Esophagus squamous epithelium (tissue), 5 donors: Measurements from ENCODE around the gene SLC12A7. TPM values are rescaled to one million over a fixed set of nuclear protein-coding genes. Genes with fewer than 3 reads are reported as not detected.
"Not testable (repeated sequence)": the region's sequence is repeated elsewhere in the genome, so short reads cannot be mapped to it uniquely, and the experiment has no call there.

Experiments
- DNase-seq: peaks from one replicate; lab custom pipeline; 2025; lab: John Stamatoyannopoulos, UW
- H3K27ac ChIP-seq, 4 donors: fragments of 200-600 bp; sonication (generic); one replicate each; pipeline ENCODE4 v1.5.1; 2016 to 2019; ENCODE audit warnings: mild to moderate bottlenecking in 1 of 4
- H3K27me3 ChIP-seq, 4 donors: fragments of 200-600 bp; sonication (generic); 1 replicate in 3 of 4; 2 replicates in 1 of 4; pipeline versions ENCODE4 v1.5.1 to v1.6.0; 2017 to 2021; ENCODE audit warnings: antibody characterized with exemption in 1 of 4
- H3K36me3 ChIP-seq, 3 donors: fragments of 200-600 bp; sonication (generic); one replicate each; pipeline ENCODE4 v1.5.1; 2016 to 2019
- H3K4me1 ChIP-seq, 3 donors: fragments of 200-600 bp; sonication (generic); one replicate each; pipeline ENCODE4 v1.5.1; 2017 to 2019
- H3K4me3 ChIP-seq, 4 donors: fragments of 200-600 bp; sonication (generic); 1 replicate in 3 of 4; 2 replicates in 1 of 4; pipeline ENCODE4 v1.5.1; 2016 to 2019; ENCODE audit warnings: mild to moderate bottlenecking in 2 of 4, moderate library complexity in 1 of 4
- H3K9me3 ChIP-seq, 3 donors: fragments of 200-600 bp; sonication (generic); one replicate each; pipeline ENCODE4 v1.5.1; 2016 to 2019
- POLR2A ChIP-seq, 4 donors: fragments of 450-650 bp; IDR thresholded peaks; one replicate each; pipeline ENCODE4 v1.6.1; 2017; ENCODE audit warnings: antibody characterized with exemption in 4 of 4, mild to moderate bottlenecking in 4 of 4, moderate library complexity in 3 of 4
- WGBS, 2 donors: methylation state at CpG; one replicate each; pipeline ENCODE4 v1.1.5; 2018; 5-methylcytosine and 5-hydroxymethylcytosine counted together
- intact Hi-C: fragments of 100-400 bp; cut with DNase I; formaldehyde crosslinking; loops from one replicate; pipeline ENCODE4 v1.15.0; 2022
- total RNA-seq, 4 donors: library from RNA; depleted of rRNA; stranded (reverse); fragments of >200 nt; gene quantifications; one replicate each; pipeline ENCODE4 v1.1.0, GENCODE V29; 2016
- TF ChIP-seq, protein P1 (sequence below), 6 experiments: fragments of 450-650 bp in 4 of 6; fragments of 200-600 bp in 2 of 6; sonication (generic) in 2 of 6; IDR thresholded peaks; one replicate each; pipeline ENCODE4 v1.5.1; 2016 to 2019; ENCODE audit warnings: antibody characterized with exemption in 6 of 6, mild to moderate bottlenecking in 4 of 6, moderate library complexity in 4 of 6
- donor health status: DM: yes; HTN: yes; CAD: no.

The SLC12A7 gene
- total RNA-seq, 4 donors from 2014 or later: 4.5 to 13.4 (median 6.6) TPM

DNA sequence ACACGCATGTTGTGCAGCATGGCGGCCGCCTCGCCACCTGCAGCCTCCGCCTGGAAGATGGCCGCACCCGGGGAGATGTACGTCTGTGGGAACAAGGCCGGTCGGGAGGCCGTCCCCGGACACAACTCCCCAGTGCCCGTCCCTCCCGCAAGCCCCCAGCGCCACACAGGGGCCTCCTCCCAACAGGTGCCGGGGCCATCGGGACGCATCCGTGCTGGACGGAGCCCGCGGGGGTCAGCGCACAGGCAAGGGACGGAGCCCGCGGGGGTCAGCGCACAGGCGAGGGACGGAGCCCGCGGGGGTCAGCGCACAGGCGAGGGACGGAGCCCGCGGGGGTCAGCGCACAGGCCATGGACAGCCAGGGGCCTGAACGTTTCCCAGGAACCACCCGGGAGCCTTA lies 26.5 kb downstream of the SLC12A7 start:
- no peak for DNase-seq
- no peak for TF ChIP-seq POLR2A (IDR thresholded peaks at IDR 0.05)
- TF ChIP-seq, protein P1, sequence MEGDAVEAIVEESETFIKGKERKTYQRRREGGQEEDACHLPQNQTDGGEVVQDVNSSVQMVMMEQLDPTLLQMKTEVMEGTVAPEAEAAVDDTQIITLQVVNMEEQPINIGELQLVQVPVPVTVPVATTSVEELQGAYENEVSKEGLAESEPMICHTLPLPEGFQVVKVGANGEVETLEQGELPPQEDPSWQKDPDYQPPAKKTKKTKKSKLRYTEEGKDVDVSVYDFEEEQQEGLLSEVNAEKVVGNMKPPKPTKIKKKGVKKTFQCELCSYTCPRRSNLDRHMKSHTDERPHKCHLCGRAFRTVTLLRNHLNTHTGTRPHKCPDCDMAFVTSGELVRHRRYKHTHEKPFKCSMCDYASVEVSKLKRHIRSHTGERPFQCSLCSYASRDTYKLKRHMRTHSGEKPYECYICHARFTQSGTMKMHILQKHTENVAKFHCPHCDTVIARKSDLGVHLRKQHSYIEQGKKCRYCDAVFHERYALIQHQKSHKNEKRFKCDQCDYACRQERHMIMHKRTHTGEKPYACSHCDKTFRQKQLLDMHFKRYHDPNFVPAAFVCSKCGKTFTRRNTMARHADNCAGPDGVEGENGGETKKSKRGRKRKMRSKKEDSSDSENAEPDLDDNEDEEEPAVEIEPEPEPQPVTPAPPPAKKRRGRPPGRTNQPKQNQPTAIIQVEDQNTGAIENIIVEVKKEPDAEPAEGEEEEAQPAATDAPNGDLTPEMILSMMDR (IDR thresholded peaks at IDR 0.05): no peak
- 100% methylated on average over 1 of the region's 39 CpGs; no CpG with 5 or more reads in 1 of the 2 donors for WGBS, 2 donors
- Histone ChIP-seq H3K9me3 (no peaks in the 10 kb centered on the region), H3K36me3 (peaks cover 9 to 77% (median 17%) of the 10 kb centered on the region in 3 donors), H3K4me3 (no peak overlapping the region), H3K27ac (no peak overlapping the region), H3K4me1 (peaks cover 0 to 13% (median 0%) of the 10 kb centered on the region in 3 donors), H3K27me3 (no peaks in the 10 kb centered on the region)
- intact Hi-C loops: no loop called here

DNA sequence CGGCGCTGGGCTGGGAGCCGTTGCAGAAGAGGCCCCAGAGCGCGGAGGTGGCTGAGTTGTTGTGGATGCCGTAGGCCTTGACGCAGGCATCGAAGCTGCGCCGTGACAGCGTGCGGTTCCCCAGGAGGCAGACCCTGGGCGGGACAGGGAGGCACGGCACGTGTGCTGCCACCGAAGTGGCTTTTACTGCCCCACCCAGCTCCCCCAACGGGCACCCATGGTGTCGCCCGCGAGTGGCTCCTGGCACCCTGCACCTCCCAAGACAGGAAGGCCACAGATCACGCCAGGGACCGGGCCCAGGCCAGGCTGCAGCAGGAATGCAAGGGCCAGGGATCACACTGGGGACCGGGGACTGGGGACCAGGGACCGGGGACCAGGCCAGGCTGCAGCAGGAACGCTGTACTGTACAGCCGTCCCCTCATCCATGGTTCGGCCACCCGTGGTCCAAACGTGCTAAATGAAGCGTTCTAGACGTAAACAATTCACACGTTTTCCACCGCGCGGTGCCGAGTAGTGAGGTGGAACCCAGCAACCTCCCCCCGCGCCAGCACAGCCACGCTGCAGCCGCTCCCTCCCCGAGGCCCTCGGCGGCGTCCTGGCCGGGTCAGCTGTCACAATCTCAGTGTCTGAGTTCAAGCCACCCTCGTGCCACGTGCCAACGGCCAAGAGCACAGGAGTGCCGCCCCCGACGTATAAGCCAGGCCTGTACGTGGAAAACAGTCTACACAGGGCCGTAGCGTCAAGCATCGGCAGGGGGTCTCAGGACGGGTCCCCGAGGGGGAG lies 27.8 kb downstream of the SLC12A7 start:
- DNase-seq: no peak
- H3K9me3 ChIP-seq: no peaks in the 10 kb centered on the region
- intact Hi-C loops: no loop called here
- 81 to 96% methylated on average over 10 to 20 of the region's 57 CpGs for WGBS, 2 donors
- H3K36me3 ChIP-seq: peaks cover 9 to 90% (median 17%) of the 10 kb centered on the region in 3 donors
- H3K4me1 ChIP-seq: no peaks in the 10 kb centered on the region
- no peak overlapping the region for H3K27ac ChIP-seq
- no peak overlapping the region for H3K4me3 ChIP-seq
- H3K27me3 ChIP-seq: no peaks in the 10 kb centered on the region
- no peak for TF ChIP-seq POLR2A (IDR thresholded peaks at IDR 0.05)
- TF ChIP-seq, protein P1 (IDR thresholded peaks at IDR 0.05): no peak

DNA sequence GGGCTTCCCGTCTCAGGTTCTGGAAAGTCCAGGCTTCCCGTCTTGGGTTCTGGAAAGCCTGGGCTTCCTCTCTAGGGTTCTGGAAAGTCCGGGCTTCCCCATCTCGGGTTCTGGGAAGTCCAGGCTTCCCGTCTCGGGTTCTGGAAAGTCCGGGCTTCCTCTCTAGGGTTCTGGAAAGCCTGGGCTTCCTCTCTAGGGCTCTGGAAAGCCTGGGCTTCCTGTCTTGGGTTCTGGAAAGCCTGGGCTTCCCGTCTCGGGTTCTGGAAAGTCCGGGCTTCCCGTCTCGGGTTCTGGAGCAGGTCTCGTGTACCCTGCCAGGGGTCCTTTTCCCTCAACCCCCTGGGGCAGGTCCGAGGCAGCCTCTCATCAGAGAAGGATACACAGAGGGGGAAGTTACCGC lies 28.8 kb downstream of the SLC12A7 start:
- WGBS, 2 donors: no CpG with 5 or more reads among the region's 15 CpGs
- H3K27ac ChIP-seq, DNase-seq, H3K9me3 ChIP-seq, H3K27me3 ChIP-seq, H3K4me3 ChIP-seq, H3K4me1 ChIP-seq, intact Hi-C loops: not testable (repeated sequence)
- H3K36me3 ChIP-seq: peaks cover 9 to 90% (median 17%) of the 10 kb centered on the region in 3 donors

DNA sequence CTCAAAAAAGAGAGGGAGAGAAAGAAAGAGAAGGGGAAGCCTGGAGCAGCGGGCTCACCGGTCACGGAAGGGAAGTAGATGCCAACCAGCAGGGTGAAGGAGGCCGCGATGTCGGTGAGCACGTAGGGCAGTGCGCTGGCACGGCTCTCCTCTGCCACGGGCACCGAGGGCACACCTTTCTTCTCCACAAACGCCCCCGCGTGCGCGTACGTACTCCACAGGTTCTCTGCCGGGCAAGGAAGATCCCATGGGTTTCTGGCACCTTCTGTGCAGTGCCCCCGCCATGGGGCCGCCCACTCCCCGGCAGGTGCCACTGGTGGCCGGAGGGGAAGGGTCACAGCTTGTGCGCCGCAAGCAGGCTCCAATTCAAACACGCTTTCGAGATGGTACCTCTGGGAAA lies 30.3 kb downstream of the SLC12A7 start:
- peaks cover 9 to 90% (median 10%) of the 10 kb centered on the region in 3 donors for H3K36me3 ChIP-seq
- intact Hi-C loops: no loop called here

DNA sequence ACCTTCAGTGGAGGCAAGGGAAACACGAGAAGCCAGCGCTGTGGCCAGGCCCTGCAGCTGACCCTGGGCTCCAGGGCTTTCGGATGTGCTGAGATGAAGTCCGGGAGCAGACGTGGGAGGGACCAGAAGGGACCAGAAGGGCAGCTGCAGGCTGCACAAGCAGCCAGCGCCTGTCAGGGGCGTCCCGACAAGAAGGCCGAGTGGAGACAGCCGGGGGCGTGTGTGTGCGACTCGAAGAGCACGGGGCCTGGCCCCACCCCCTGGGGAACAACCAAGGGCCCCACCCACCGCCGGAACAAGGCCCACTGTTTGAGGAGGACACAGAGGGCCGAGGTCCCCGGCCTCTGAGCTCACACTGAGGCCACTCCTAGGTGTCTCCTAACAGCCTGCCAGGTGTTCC lies 31.4 kb downstream of the SLC12A7 start:
- no peaks in the 10 kb centered on the region for H3K27me3 ChIP-seq
- no peak overlapping the region for H3K4me3 ChIP-seq
- intact Hi-C loops: no loop called here
- H3K9me3 ChIP-seq: no peaks in the 10 kb centered on the region
- peaks cover 9 to 90% (median 16%) of the 10 kb centered on the region in 3 donors for H3K36me3 ChIP-seq
- no peak for DNase-seq
- no peak for TF ChIP-seq POLR2A (IDR thresholded peaks at IDR 0.05)
- H3K27ac ChIP-seq: no peak overlapping the region
- no peaks in the 10 kb centered on the region for H3K4me1 ChIP-seq
- 71 to 76% methylated on average over 12 to 17 of the region's 18 CpGs for WGBS, 2 donors

More for the DNA sequence above, 30.3 kb downstream of the SLC12A7 start:
- Histone ChIP-seq H3K4me1 (no peaks in the 10 kb centered on the region), H3K27ac (no peak overlapping the region), H3K9me3 (no peaks in the 10 kb centered on the region), H3K27me3 (no peaks in the 10 kb centered on the region), H3K4me3 (no peak overlapping the region)
- 78 to 80% methylated on average over 6 to 11 of the region's 26 CpGs for WGBS, 2 donors
- no peak for DNase-seq
- TF ChIP-seq, protein P1 (IDR thresholded peaks at IDR 0.05): no peak
- TF ChIP-seq POLR2A (IDR thresholded peaks at IDR 0.05): no peak

DNA sequence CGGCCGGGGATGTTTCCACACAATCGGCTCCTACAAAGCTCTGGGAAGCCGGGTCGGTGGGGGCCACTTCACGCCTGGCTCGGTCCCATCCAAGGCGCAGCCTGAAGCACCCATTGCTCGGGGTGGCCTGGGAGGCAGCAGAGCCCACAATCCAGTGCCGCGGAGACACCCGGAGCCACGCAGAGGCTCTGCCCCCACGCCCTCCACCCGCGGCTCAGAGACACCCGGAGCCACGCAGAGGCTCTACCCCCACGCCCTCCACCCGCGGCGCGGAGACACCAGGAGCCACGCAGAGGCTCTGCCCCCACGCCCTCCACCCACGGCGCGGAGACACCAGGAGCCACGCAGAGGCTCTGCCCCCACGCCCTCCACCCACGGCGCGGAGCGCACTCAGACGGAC lies 31.9 kb downstream of the SLC12A7 start:
- no peak for DNase-seq
- Histone ChIP-seq H3K27me3 (no peaks in the 10 kb centered on the region), H3K9me3 (no peaks in the 10 kb centered on the region), H3K36me3 (peaks cover 9 to 90% (median 16%) of the 10 kb centered on the region in 3 donors), H3K4me3 (no peak overlapping the region), H3K4me1 (no peaks in the 10 kb centered on the region), H3K27ac (no peak overlapping the region)
- no peak for TF ChIP-seq POLR2A (IDR thresholded peaks at IDR 0.05)
- TF ChIP-seq, protein P1 (IDR thresholded peaks at IDR 0.05): no peak
- intact Hi-C loops: no loop called here
- WGBS, 2 donors: no CpG with 5 or more reads among the region's 35 CpGs
